ENCODE results near the gene ODAD2.

GRCh38 chr10:27815846-27816245, 183.0 kb downstream of the ODAD2 start:
- TF ChIP-seq CTCF (IDR thresholded peaks at IDR 0.05; ENCODE audit: low read length): no peak
- no peak for TF ChIP-seq EZH2phosphoT487 (IDR thresholded peaks at IDR 0.05; ENCODE audit: low read length)
